ENCODE results near the gene PKMYT1.

DNA sequence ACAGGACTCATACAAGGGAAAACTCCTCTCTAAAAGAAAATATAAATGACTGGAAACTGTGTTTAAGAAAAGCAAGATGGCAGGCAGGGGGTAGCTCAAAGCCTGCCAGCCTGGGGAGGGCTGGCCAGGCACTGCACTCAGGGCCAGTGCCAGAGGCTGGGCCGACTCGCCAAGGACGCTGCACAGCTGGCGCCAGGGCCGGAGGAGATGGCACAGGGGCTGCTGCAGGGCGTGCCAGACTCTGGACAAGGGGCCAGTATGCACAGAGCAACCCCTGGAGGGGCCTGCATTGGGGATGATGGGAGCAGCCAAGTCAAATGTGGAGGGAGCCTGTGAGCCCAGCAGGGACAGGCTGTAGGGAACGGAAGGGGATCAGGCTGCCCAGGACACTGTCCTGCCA, 4.0 kb downstream of the PKMYT1 start:
- TF ChIP-seq, protein P1, sequence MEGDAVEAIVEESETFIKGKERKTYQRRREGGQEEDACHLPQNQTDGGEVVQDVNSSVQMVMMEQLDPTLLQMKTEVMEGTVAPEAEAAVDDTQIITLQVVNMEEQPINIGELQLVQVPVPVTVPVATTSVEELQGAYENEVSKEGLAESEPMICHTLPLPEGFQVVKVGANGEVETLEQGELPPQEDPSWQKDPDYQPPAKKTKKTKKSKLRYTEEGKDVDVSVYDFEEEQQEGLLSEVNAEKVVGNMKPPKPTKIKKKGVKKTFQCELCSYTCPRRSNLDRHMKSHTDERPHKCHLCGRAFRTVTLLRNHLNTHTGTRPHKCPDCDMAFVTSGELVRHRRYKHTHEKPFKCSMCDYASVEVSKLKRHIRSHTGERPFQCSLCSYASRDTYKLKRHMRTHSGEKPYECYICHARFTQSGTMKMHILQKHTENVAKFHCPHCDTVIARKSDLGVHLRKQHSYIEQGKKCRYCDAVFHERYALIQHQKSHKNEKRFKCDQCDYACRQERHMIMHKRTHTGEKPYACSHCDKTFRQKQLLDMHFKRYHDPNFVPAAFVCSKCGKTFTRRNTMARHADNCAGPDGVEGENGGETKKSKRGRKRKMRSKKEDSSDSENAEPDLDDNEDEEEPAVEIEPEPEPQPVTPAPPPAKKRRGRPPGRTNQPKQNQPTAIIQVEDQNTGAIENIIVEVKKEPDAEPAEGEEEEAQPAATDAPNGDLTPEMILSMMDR (IDR thresholded peaks at IDR 0.05), result no peak
- no peak for TF ChIP-seq POLR2A (IDR thresholded peaks at IDR 0.05)
